Testis (tissue), 2 donors: ENCODE measurements around the gene SUCLG2.

Experiments
- CTCF ChIP-seq, 3 experiments: fragments of 450-650 bp in 2 of 3; fragments of 200-600 bp in 1 of 3; sonication (generic) in 1 of 3; IDR thresholded peaks; one replicate each; pipeline ENCODE4 v1.5.1; 2016 to 2019; ENCODE audit warnings: antibody characterized with exemption in 3 of 3, mild to moderate bottlenecking in 2 of 3, moderate library complexity in 1 of 3
- POLR2A ChIP-seq: fragments of 450-650 bp; IDR thresholded peaks from one replicate; pipeline ENCODE4 v1.6.1; 2017; ENCODE audit warnings: antibody characterized with exemption, mild to moderate bottlenecking, moderate library complexity

GRCh38 chr3:67450153-67450552, 204.3 kb downstream of the SUCLG2 start:
- no peak for TF ChIP-seq CTCF (IDR thresholded peaks at IDR 0.05)
- no peak for TF ChIP-seq POLR2A
